H9 (cell line): ENCODE data around the gene DRGX. TPM values are rescaled to one million over a fixed set of nuclear protein-coding genes. Genes with fewer than 3 reads are reported as not detected.

ENCODE experiments used
- DNase-seq: peaks from one replicate; pipeline ENCODE4 v3.0.0-alpha.2; 2017
- H2AFZ ChIP-seq: one replicate; pipeline ENCODE4 v1.6.1; 2013; ENCODE audit warnings: mild to moderate bottlenecking, low read length, control low read depth, moderate library complexity
- H2AK5ac ChIP-seq: 2 replicates; pipeline ENCODE4 v1.6.1; 2013; ENCODE audit warnings: low read length, control low read depth, mixed read lengths; ENCODE audit not compliant: insufficient read length
- H2BK120ac ChIP-seq: one replicate; pipeline ENCODE4 v1.6.1; 2013; ENCODE audit warnings: low read depth, mild to moderate bottlenecking, low read length, control low read depth, inconsistent platforms; ENCODE audit not compliant: poor library complexity, severe bottlenecking
- H2BK12ac ChIP-seq: 2 replicates; pipeline ENCODE4 v1.6.1; 2013; ENCODE audit warnings: low read length, control low read depth, mixed read lengths, low read depth; ENCODE audit not compliant: insufficient read length
- H2BK15ac ChIP-seq: 2 replicates; pipeline ENCODE4 v1.6.1; 2013; ENCODE audit warnings: low read depth, low read length, control low read depth
- H2BK20ac ChIP-seq: one replicate; pipeline ENCODE4 v1.6.1; 2013; ENCODE audit warnings: low read depth, mild to moderate bottlenecking, low read length, control low read depth, inconsistent platforms; ENCODE audit not compliant: poor library complexity, severe bottlenecking
- H2BK5ac ChIP-seq: 2 replicates; pipeline ENCODE4 v1.6.1; 2013; ENCODE audit warnings: low read length, control low read depth, mixed read lengths; ENCODE audit not compliant: insufficient read length
- H3K14ac ChIP-seq: 2 replicates; pipeline ENCODE4 v1.6.1; 2013; ENCODE audit warnings: low read length, control low read depth; ENCODE audit not compliant: insufficient read depth
- H3K18ac ChIP-seq: 2 replicates; pipeline ENCODE4 v1.6.1; 2013; ENCODE audit warnings: low read depth, mild to moderate bottlenecking, mixed read lengths, low read length, control low read depth; ENCODE audit not compliant: insufficient read length
- H3K23ac ChIP-seq: 2 replicates; pipeline ENCODE4 v1.6.1; 2013; ENCODE audit warnings: low read length, control low read depth, mixed read lengths, low read depth; ENCODE audit not compliant: insufficient read length
- H3K23me2 ChIP-seq: 2 replicates; pipeline ENCODE4 v1.6.1; 2013; ENCODE audit warnings: low read depth, mild to moderate bottlenecking, mixed read lengths, low read length, control low read depth; ENCODE audit not compliant: insufficient read length, poor library complexity, severe bottlenecking
- H3K27ac ChIP-seq: 2 replicates; pipeline ENCODE4 v1.5.1; 2013; ENCODE audit warnings: low read length, control low read depth, mixed read lengths, low read depth; ENCODE audit not compliant: insufficient read length
- H3K27me3 ChIP-seq: 2 replicates; pipeline ENCODE4 v1.6.1; 2013; ENCODE audit warnings: low read length, control low read depth, inconsistent platforms; ENCODE audit not compliant: insufficient read depth
- H3K4ac ChIP-seq: 2 replicates; pipeline ENCODE4 v1.6.1; 2013; ENCODE audit warnings: low read depth, mild to moderate bottlenecking, control low read depth, inconsistent platforms, low read length, moderate library complexity
- H3K4me1 ChIP-seq: 2 replicates; pipeline ENCODE4 v1.6.1; 2013; ENCODE audit warnings: low read length, control low read depth, inconsistent platforms; ENCODE audit not compliant: insufficient read depth
- H3K4me2 ChIP-seq: 2 replicates; pipeline ENCODE4 v1.6.1; 2013; ENCODE audit warnings: low read length, control low read depth, mixed read lengths; ENCODE audit not compliant: insufficient read length, insufficient read depth
- H3K56ac ChIP-seq: 2 replicates; pipeline ENCODE4 v1.6.1; 2013; ENCODE audit warnings: low read depth, mild to moderate bottlenecking, mixed read lengths, low read length, control low read depth; ENCODE audit not compliant: insufficient read length
- H3K79me1 ChIP-seq: 2 replicates; pipeline ENCODE4 v1.6.1; 2013; ENCODE audit warnings: low read depth, mild to moderate bottlenecking, moderate library complexity, low read length, control low read depth, inconsistent platforms; ENCODE audit not compliant: insufficient read depth, poor library complexity, severe bottlenecking
- H3K79me2 ChIP-seq: 2 replicates; pipeline ENCODE4 v1.6.1; 2013; ENCODE audit warnings: low read length, control low read depth, inconsistent platforms; ENCODE audit not compliant: insufficient read depth
- H3K9ac ChIP-seq: 2 replicates; pipeline ENCODE4 v1.6.1; 2013; ENCODE audit warnings: low read length, control low read depth, mixed read lengths; ENCODE audit not compliant: insufficient read length; ENCODE audit errors: extremely low read depth
- H3K9me3 ChIP-seq: one replicate; pipeline ENCODE4 v1.6.1; 2013; ENCODE audit warnings: low read depth, low read length, inconsistent platforms; ENCODE audit not compliant: control insufficient read depth
- H3T11ph ChIP-seq: one replicate; pipeline ENCODE4 v1.6.1; 2013; ENCODE audit warnings: mild to moderate bottlenecking, low read length, control low read depth, inconsistent platforms
- H4K20me1 ChIP-seq: one replicate; pipeline ENCODE4 v1.6.1; 2013; ENCODE audit not compliant: control insufficient read depth, insufficient read length, insufficient read depth
- H4K5ac ChIP-seq: 2 replicates; pipeline ENCODE4 v1.6.1; 2013; ENCODE audit warnings: low read depth, mild to moderate bottlenecking, mixed read lengths, low read length, control low read depth; ENCODE audit not compliant: insufficient read length
- H4K8ac ChIP-seq: replicated peaks from 2 replicates; pipeline ENCODE4 v1.6.1; 2013; ENCODE audit warnings: low read length, control low read depth, mixed read lengths, low read depth; ENCODE audit not compliant: insufficient read length
- H4K91ac ChIP-seq: 2 replicates; pipeline ENCODE4 v1.6.1; 2013; ENCODE audit warnings: low read depth, mild to moderate bottlenecking, moderate library complexity, mixed read lengths, low read length, control low read depth; ENCODE audit not compliant: insufficient read length
- H3K27ac Mint-ChIP-seq, 3 experiments: 2 replicates in 2 of 3; 3 replicates in 1 of 3; pipeline ENCODE4 v1.8.0; 2020 to 2021; ENCODE audit warnings: mixed read lengths in 3 of 3, mild to moderate bottlenecking in 1 of 3, moderate library complexity in 1 of 3
- H3K27me3 Mint-ChIP-seq: 2 replicates; pipeline ENCODE4 v1.8.0; 2021; ENCODE audit warnings: low read depth, mild to moderate bottlenecking, moderate library complexity, mixed read lengths
- H3K36me3 Mint-ChIP-seq, 3 experiments: 2 replicates in 2 of 3; 3 replicates in 1 of 3; pipeline ENCODE4 v1.8.0; 2020 to 2021; ENCODE audit warnings: low read depth in 3 of 3, mixed read lengths in 3 of 3; ENCODE audit not compliant: insufficient read depth in 1 of 3
- H3K4me1 Mint-ChIP-seq, 2 experiments: 2 replicates each; pipeline ENCODE4 v1.8.0; 2020; ENCODE audit warnings: mixed read lengths in 2 of 2
- H3K4me3 Mint-ChIP-seq, 2 experiments: 2 replicates in 1 of 2; 3 replicates in 1 of 2; pipeline ENCODE4 v1.8.0; 2020 to 2021; ENCODE audit warnings: mild to moderate bottlenecking in 2 of 2, mixed read lengths in 2 of 2, moderate library complexity in 1 of 2
- H3K9me3 Mint-ChIP-seq, 2 experiments: 2 replicates in 1 of 2; 3 replicates in 1 of 2; pipeline ENCODE4 v1.8.0; 2020; ENCODE audit warnings: mild to moderate bottlenecking in 2 of 2, mixed read lengths in 2 of 2, moderate library complexity in 1 of 2
- CTCF ChIP-seq: fragments of 200-600 bp; sonication (generic); conservative IDR thresholded peaks from 3 replicates; pipeline ENCODE4 v1.8.0; 2021; ENCODE audit warnings: antibody characterized with exemption, mild to moderate bottlenecking
- WGBS: extraction: QIAGEN DNeasy Blood & Tissue Kit; methylation state at CpG from one replicate; pipeline ENCODE4 v1.1.7; 2013; ENCODE audit warnings: missing lambda C conversion rate, low lambda C conversion rate, mixed read lengths; ENCODE audit not compliant: insufficient read length; ENCODE audit errors: extremely low coverage; 5-methylcytosine and 5-hydroxymethylcytosine counted together
- total RNA-seq: library from RNA; stranded (reverse); gene quantifications from 2 replicates; pipeline ENCODE4 v1.2.1, GENCODE V29; 2021

Gene DRGX
- total RNA-seq, 1 experiment from 2014 or later, result not detected

GRCh38 chr10:49347827-49348226 is 48.1 kb downstream of the DRGX start:
- Mint-ChIP-seq H3K4me1 (no peaks in the 10 kb centered on the region), H3K4me3 (no peak overlapping the region), H3K9me3 (no peaks in the 10 kb centered on the region; a peak in 1 of 5 replicates), H3K36me3 (no peaks in the 10 kb centered on the region; a peak in 2 of 7 replicates), H3K27me3 (peaks cover 2% of the 10 kb centered on the region), H3K27ac (no peak overlapping the region)
- Histone ChIP-seq H2BK120ac (no peak overlapping the region), H3K79me2 (no peaks in the 10 kb centered on the region), H4K20me1 (no peaks in the 10 kb centered on the region), H3K23ac (no peak overlapping the region), H3K56ac (no peak overlapping the region), H3K23me2 (no peaks in the 10 kb centered on the region), H4K5ac (no peak overlapping the region), H2BK5ac (no peak overlapping the region), H2BK20ac (no peak overlapping the region), H3K14ac (no peak overlapping the region), H3K9ac (no peak overlapping the region), H4K8ac (no peak overlapping the region), H3K27ac (no peak overlapping the region), H2BK12ac (no peak overlapping the region), H3K9me3 (no peaks in the 10 kb centered on the region), H2AFZ (no peak overlapping the region), H3T11ph (no peak overlapping the region), H3K4me2 (no peak overlapping the region), H3K79me1 (no peaks in the 10 kb centered on the region), H2BK15ac (no peak overlapping the region), H3K4ac (no peak overlapping the region), H3K27me3 (no peaks in the 10 kb centered on the region), H4K91ac (no peak overlapping the region), H3K4me1 (no peaks in the 10 kb centered on the region), H2AK5ac (no peak overlapping the region), H3K18ac (no peak overlapping the region)
- no peak for DNase-seq
- WGBS, result no CpG with 5 or more reads among the region's 3 CpGs
- TF ChIP-seq CTCF, result no peak
